ENCODE measurements around the gene IL10RB.

The IL10RB gene

GRCh38 chr21:33262921-33263320, 3.2 kb upstream of the IL10RB start:
- DNase-seq (ENCODE audit: low read depth, low spot score), result no peak
- no peak overlapping the region for H3K27ac ChIP-seq

- H3K27ac ChIP-seq, result no peak overlapping the region
- no peak for DNase-seq (ENCODE audit: low read depth, low spot score)
These were observed 1.6 kb upstream of the IL10RB start for GRCh38 chr21:33264561-33264960.

- H3K27ac ChIP-seq, result no peak overlapping the region
- DNase-seq (ENCODE audit: low read depth, low spot score), result no peak
These were observed 510 bp upstream of the IL10RB start for GRCh38 chr21:33265664-33266049.

GRCh38 chr21:33266789-33267135, 595 bp downstream of the IL10RB start:
- H3K27ac ChIP-seq, result peak overlapping the region; percentile 40
- DNase-seq (ENCODE audit: low read depth, low spot score), result no peak

GRCh38 chr21:33267250-33267649, 1.1 kb downstream of the IL10RB start:
- H3K27ac ChIP-seq, result peak overlapping the region; percentile 40
- DNase-seq (ENCODE audit: low read depth, low spot score), result no peak

GRCh38 chr21:33268393-33268736, 2.2 kb downstream of the IL10RB start:
- peak overlapping the region; percentile 43 for H3K27ac ChIP-seq
- DNase-seq (ENCODE audit: low read depth, low spot score), result no peak

- peak; percentile 88 for DNase-seq (ENCODE audit: low read depth, low spot score)
- peak overlapping the region; percentile 43 for H3K27ac ChIP-seq
These were observed 2.7 kb downstream of the IL10RB start for GRCh38 chr21:33268737-33269441.

- DNase-seq (ENCODE audit: low read depth, low spot score), result no peak
- H3K27ac ChIP-seq, result no peak overlapping the region
These were observed 4.8 kb downstream of the IL10RB start for GRCh38 chr21:33270986-33271385.

- no peak overlapping the region for H3K27ac ChIP-seq
- DNase-seq (ENCODE audit: low read depth, low spot score), result no peak
These were observed 6.9 kb downstream of the IL10RB start for GRCh38 chr21:33273044-33273443.

GRCh38 chr21:33278721-33279120, 12.6 kb downstream of the IL10RB start:
- no peak overlapping the region for H3K27ac ChIP-seq
- no peak for DNase-seq (ENCODE audit: low read depth, low spot score)

GRCh38 chr21:33279330-33279820, 13.2 kb downstream of the IL10RB start:
- no peak for DNase-seq (ENCODE audit: low read depth, low spot score)
- H3K27ac ChIP-seq, result no peak overlapping the region

GRCh38 chr21:33281096-33281652, 15.0 kb downstream of the IL10RB start:
- H3K27ac ChIP-seq, result no peak overlapping the region
- no peak for DNase-seq (ENCODE audit: low read depth, low spot score)

- no peak for DNase-seq (ENCODE audit: low read depth, low spot score)
These were observed 17.0 kb downstream of the IL10RB start for GRCh38 chr21:33283203-33283602.

GRCh38 chr21:33286076-33286475, 19.9 kb downstream of the IL10RB start:
- DNase-seq (ENCODE audit: low read depth, low spot score), result no peak
- H3K27ac ChIP-seq, result no peak overlapping the region

More at GRCh38 chr21:33283203-33283602, 17.0 kb downstream of the IL10RB start:
- no peak overlapping the region for H3K27ac ChIP-seq

- no peak for DNase-seq (ENCODE audit: low read depth, low spot score)
- peak overlapping the region; percentile 51 for H3K27ac ChIP-seq
These were observed 20.7 kb downstream of the IL10RB start for GRCh38 chr21:33286600-33287456.

GRCh38 chr21:33289199-33289819, 23.1 kb downstream of the IL10RB start:
- no peak for DNase-seq (ENCODE audit: low read depth, low spot score)
- H3K27ac ChIP-seq, result no peak overlapping the region

GRCh38 chr21:33290441-33290840, 24.3 kb downstream of the IL10RB start:
- no peak overlapping the region for H3K27ac ChIP-seq
- no peak for DNase-seq (ENCODE audit: low read depth, low spot score)

GRCh38 chr21:33291686-33292085, 25.5 kb downstream of the IL10RB start:
- DNase-seq (ENCODE audit: low read depth, low spot score), result no peak
- no peak overlapping the region for H3K27ac ChIP-seq

- DNase-seq (ENCODE audit: low read depth, low spot score), result no peak
- no peak overlapping the region for H3K27ac ChIP-seq
These were observed 26.6 kb downstream of the IL10RB start for GRCh38 chr21:33292724-33293123.

GRCh38 chr21:33293136-33293535, 27.0 kb downstream of the IL10RB start:
- no peak for DNase-seq (ENCODE audit: low read depth, low spot score)
- H3K27ac ChIP-seq, result no peak overlapping the region

- H3K27ac ChIP-seq, result peak overlapping the region; percentile 4
- no peak for DNase-seq (ENCODE audit: low read depth, low spot score)
These were observed 27.6 kb downstream of the IL10RB start for GRCh38 chr21:33293811-33294216.
